Hematopoietic multipotent progenitor cell treated with erythropoietin and hydrocortisone succinate and interleukin-3 and kit ligand, for 15 days (in vitro differentiated cells): ENCODE measurements around the gene MVB12B.

Experiments used
- DNase-seq: peaks from one replicate; pipeline ENCODE4 v3.0.0-alpha.2; 2015; ENCODE audit warnings: low spot score

The MVB12B gene

GRCh38 chr9:126431077-126431742 lies 104.6 kb downstream of the MVB12B start:
- DNase-seq, result no peak

GRCh38 chr9:126432659-126433058 lies 106.0 kb downstream of the MVB12B start:
- DNase-seq, result no peak

- DNase-seq, result no peak
Measured at GRCh38 chr9:126435105-126435504, 108.5 kb downstream of the MVB12B start.

GRCh38 chr9:126435626-126436025 lies 109.0 kb downstream of the MVB12B start:
- DNase-seq, result no peak

- no peak for DNase-seq
Measured at GRCh38 chr9:126436545-126437267, 110.1 kb downstream of the MVB12B start.

- DNase-seq, result no peak
Measured at GRCh38 chr9:126437268-126437666, 110.6 kb downstream of the MVB12B start.

- no peak for DNase-seq
Measured at GRCh38 chr9:126437701-126438100, 111.1 kb downstream of the MVB12B start.

- DNase-seq, result no peak
Measured at GRCh38 chr9:126438741-126439401, 112.2 kb downstream of the MVB12B start.

- no peak for DNase-seq
Measured at GRCh38 chr9:126439402-126439765, 112.8 kb downstream of the MVB12B start.

- DNase-seq, result no peak
Measured at GRCh38 chr9:126439883-126440653, 113.4 kb downstream of the MVB12B start.

GRCh38 chr9:126440940-126441339 lies 114.3 kb downstream of the MVB12B start:
- no peak for DNase-seq

- DNase-seq, result no peak
Measured at GRCh38 chr9:126442636-126443035, 116.0 kb downstream of the MVB12B start.

GRCh38 chr9:126443144-126443543 lies 116.5 kb downstream of the MVB12B start:
- no peak for DNase-seq

GRCh38 chr9:126448136-126448535 lies 121.5 kb downstream of the MVB12B start:
- DNase-seq, result no peak

- no peak for DNase-seq
Measured at GRCh38 chr9:126448865-126449577, 122.4 kb downstream of the MVB12B start.

GRCh38 chr9:126449725-126450667 lies 123.4 kb downstream of the MVB12B start:
- DNase-seq, result no peak

- no peak for DNase-seq
Measured at GRCh38 chr9:126450668-126451205, 124.1 kb downstream of the MVB12B start.

- no peak for DNase-seq
Measured at GRCh38 chr9:126451316-126451885, 124.8 kb downstream of the MVB12B start.

GRCh38 chr9:126452106-126452505 lies 125.5 kb downstream of the MVB12B start:
- DNase-seq, result no peak
